Measurements from ENCODE around the gene TGFBR3.

Gene TGFBR3

DNA sequence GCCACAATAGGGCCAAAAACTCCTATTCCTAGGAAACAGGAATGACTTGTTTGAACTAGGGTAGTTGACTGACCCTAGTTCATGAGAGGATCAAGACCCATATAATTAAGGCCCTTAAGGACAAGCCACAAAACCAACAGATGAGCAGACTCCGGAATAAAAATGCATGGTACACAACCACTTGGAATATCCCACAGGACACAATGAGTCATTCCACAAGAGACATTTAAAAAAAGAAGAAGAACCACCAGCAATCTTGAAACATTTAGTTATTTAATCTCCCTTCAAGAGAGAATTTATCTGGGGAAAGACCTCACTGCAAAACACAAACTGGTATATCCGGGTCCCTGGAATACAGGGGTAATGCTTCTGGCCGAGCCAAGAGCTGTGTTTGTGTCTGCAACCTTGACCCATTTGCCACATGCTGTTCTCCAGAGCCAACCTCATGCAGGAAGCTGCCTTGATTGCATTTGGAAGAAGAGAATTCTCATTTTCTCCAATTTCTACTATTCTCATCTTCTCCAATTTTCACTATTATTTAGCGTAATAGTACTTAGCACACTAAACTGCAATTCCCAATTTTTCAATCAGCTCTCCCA, 135.5 kb downstream of the TGFBR3 start:
- no peak for DNase-seq

DNA sequence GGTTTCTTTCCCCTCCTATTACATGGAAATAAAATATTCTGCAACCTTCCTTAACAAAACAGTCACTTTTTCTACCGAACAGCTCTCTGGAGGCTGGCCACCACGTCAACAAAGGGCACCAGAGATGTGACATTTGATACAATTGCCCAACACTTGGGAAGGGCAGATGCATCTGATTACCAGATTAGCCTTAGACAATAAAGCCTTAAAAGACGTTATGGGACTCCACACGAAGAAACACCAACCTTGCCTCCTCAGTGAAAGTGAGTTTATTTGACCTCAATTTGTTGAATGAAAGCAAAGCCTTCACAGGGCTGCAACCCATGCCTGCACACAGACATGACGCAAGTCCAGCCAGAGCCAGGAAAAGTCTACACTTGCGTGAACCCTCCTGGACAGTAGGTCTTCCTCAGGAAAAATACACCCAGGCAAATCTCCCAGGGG, 136.1 kb downstream of the TGFBR3 start:
- DNase-seq: no peak

DNA sequence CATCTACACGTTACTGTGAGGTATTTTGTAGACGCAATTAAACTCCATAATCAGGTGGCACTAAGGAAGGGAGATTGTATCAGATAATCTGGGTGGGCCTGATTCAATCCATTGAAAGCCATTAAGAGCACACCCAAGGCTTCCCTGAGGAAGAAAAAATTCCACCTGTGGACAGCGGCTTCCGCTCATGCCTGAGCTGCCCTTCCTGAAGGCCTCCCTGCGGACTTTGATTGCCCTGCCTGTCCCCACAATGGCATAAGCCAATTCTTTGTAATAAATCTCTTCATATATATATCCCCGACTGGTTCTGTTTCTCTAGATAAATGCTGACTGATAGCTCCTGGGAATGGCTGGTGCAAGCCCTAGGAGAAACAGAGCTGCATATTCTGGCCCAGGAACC, 138.3 kb downstream of the TGFBR3 start:
- no peak for DNase-seq

DNA sequence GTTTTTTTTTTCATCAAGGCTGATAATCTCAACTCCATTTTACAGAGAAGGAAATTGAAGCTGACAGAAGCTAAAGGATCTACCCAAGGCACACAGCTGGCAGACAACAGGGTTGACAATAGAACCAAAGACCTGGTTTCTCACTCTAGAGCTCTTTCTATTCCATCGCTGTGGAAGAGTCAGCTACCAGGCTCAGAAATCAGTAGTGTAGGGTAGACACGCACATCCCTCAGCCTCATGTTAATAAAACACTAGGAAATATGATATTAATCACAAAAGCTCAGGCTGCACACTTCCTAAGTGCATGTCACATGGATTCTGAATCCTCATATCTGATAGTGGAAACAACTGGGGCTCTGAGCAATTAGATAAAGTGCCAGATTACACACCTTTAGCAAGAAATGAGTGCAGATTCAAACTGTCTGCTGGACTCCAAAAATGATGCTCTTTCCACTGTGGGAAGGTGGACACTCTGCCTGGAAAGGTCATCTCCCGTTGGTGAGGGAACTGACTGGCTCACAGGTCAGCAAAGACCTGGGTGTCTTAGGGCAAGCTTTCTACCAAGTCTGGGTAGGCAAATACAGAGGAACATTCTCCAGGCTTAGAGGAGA, 139.1 kb downstream of the TGFBR3 start:
- no peak for DNase-seq

DNA sequence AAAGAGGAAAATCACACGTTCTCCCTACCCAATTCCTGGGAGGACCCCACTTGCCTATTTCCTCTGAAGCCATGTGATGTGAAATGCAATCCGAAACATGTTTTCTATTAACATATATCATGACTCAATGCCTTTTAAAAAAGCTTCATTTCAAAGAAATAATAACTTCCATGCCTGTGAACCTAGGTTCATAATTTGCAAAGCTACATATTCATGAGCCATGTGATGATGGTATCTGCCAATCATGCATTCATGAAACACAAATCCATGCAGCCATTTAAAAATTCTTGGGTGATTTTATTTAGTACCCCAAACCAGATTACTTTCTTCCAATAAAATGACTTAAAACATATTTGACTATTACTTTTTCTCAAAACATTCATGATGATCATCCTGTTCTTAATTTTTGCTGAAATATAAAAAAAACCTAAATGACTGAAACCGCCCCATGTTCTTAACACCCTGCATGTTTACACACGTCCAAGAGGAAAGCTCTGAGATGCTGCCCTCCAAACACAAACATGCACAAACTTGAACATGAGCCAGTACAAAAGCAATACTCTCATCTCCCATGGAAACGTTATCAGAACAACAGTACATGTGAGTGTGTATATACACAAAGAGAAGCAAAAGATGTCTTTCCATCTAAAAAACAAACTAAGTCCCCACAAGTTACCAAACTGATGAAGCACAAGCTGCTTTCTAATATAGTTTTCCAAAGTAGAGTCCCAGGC, 140.1 kb downstream of the TGFBR3 start:
- no peak for DNase-seq

DNA sequence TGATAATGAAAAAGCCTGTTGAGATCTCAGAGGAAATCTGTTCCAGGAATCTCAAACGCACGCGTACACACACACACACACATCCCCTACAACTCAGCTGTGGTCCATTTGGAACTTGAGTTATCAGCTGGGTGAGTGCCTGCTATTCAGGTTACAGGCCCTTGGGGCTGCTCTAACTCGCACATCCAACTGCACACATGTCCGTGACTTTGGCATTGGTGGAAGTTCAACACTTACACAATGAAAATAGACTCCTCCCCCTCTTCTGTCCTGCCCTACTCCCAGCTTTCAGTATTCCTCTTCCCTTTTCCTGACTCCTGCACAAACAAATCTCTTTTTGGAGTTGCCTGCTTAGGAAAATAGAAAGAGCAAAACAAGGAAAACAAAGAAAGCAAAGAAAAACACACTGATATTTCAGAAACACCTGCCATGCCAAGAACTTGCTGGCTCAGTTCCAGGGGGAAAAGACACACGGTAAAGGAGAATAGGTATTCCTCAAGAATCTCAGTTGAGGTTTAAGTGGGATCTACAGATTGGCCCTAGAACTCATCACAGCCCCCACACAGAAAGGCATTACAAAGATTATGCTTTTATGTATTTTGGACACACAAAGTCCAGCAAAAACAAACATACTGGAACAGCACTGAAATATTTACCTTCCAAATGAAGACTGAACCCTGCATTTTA, 140.9 kb downstream of the TGFBR3 start:
- DNase-seq: no peak

DNA sequence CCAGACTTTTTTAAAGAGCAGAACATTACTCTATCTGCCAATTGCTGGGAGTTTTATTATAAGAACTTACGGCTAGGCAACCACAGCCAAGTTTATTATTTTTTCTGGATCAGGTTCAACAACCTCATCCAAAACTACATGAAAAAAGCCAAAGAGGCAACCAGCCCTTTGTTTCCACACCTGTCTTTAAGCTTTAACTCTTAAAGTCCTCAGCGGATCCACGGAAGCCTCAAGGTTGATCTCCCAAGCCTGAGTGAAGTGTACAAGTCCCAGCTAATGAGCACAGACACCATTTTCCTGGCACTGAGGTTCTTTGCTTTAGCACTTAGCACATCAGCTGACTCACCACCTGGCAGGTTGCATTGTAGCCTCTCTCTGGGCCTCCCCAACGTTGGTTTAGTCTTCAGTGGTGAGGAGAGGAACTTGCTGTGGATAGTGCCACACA, 143.1 kb downstream of the TGFBR3 start:
- no peak for DNase-seq

DNA sequence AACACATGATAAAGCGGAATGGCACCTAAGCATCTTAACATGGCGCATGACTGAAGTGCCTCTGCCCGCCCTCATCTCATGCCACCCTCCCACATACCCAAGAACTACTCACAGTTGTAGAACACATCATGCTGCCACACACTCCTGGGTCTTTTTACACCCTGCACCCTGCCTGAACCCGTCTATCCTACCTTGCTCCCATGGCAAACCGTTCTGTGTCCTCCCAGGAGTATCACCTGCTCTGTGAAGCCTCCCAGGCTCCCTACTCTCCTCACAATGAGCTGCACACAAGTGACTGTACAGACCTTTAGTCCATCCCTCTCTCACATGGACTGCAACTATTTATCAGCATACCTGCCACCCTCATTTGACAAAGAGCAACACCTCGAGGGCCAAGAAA, 144.0 kb downstream of the TGFBR3 start:
- no peak for DNase-seq

DNA sequence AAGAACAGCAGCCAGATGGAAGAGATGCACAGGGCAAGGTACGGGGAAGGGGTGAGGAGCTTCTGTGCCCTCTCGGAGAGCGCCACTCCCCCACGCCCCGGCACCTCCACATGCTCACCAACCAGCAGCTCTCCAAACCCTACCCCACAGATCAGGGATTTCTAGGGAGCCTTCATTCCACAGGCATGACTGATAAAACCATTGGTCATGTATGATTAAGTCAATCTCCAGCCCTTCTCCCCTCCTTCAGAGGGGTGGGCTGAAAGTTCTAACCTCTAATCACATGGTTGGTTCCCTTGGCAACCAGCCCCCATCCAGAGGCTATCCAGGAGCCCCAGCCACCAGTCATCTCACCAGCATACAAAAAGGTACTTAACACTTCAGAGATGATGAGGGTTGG, 144.7 kb downstream of the TGFBR3 start:
- no peak for DNase-seq

DNA sequence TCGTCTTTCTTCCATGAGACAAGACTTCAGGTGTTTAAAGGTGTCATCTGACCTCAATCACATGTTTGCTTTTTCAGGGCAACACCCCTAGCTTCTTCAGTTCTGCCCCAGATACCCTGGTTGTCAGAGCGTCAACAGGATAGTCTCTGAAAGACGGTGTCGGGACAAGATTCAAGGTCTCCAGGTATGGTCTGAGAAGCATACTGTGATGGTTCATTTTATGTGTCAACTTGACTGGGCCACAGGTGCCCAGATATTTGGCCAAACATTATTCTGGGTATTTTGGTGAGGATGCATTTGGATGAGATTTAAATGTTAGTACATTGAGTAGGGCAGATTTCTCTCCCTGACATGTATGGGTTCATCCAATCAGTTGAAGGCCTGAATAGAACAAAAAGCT, 148.3 kb downstream of the TGFBR3 start:
- no peak for DNase-seq

DNA sequence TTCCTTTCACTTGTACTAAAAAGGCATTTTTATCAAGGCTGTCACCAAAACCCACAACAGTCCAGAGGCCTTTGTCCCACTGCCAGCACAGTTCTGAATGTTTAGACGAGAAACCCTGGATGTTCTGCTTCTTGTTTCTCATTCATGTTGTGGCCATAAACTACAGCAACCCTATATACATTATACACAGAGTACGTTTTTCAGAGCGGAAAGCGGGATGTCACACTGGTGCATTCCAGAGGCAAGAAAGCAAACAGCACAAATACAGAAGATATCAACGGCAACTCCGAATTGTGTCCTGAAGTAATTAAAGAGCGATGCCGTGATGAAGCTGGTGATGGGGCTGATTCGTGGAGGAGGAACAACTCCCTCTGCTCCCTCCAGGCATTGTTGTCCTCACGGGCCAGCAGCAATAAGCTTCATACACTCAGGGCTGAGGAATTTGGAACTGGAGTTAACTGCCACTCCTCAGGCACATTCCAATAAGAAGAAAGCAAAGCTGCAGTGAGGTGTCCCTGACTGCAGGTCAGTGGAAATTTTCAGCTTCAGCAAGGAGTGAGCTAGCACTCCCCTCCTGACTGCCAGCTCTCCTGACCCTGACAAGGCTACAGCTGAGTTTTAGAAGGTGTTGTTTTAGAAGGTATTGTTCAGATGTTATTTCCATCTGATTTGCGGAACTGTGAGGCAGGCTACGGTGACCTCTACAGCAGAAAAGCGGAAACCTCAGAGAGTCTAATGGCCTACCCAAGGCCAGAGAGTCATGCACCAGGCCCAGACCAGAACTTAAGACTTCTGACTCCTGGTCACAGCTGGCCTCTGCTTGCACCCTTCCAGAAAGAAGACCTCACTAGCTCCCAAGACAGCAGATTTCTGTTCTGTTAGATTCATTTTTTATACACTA, 149.0 kb downstream of the TGFBR3 start:
- no peak for DNase-seq

DNA sequence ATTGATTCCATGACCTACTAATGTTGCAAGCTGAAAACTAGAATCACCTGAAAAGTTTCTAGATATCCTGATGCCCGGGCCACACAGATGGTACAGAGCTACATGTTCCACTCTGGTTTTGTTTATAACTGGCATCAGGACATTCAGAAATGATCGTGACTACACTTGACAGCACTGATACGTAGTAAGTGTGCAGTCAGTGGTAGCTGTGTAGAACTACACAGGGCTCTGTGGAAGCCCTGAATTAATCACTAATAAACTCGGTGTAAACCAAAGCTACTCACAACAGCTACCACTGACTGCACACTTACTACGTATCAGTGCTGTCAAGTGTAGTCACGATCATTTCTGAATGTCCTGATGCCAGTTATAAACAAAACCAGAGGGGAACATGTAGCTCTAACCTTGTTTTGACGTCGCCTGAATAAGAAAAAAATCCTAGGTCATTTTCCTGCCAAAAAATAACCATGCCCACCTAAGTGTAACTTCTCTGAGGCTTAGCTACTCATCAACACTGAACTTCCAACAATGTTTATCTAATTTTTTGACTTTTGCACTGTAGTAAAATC, 149.7 kb downstream of the TGFBR3 start:
- no peak for DNase-seq

DNA sequence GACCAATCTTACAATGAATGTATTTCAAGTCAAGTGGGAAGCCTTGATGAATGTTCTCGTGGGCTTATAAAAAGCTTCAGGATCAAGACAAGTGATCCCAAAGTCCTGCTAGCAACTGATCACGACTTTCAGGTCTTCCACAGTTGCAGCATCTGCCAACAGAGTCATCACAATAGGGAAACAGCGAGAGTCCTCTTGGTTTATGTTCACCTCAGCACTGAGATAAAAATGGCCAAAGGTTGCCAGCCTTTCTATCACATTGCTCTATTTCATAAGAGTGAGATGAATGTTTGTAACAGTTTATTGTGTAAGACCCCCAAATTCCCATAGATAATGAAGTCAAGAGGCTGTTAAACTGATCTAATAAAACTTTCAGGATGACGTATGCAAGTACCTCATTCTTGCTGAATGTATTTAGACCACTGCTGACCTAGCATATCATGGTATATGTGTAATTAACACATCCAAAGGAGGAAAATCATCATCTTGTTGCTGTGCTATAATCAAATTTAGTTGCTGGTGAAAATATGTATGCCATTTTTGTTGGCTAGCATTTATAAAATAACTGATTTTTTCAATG, 150.6 kb downstream of the TGFBR3 start:
- no peak for DNase-seq

DNA sequence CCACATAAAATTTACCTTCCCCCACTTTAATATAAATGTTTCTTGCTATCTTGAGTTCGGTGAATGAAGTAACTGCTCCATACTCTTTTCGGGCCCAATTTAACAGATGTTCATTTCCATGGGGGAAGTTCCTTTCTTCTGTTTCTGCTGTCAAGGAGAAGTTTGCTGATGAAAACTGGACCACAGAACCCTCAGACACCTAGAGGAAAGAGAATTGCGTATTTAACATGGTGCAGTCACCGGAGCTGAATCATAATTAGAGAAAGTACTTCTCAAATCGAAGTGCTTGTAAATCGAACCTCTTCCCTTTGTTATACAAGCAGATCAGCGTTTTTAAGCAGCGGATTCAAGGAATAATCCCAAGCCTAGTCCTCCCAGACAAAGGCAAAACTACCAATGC, 151.2 kb downstream of the TGFBR3 start:
- no peak for DNase-seq

DNA sequence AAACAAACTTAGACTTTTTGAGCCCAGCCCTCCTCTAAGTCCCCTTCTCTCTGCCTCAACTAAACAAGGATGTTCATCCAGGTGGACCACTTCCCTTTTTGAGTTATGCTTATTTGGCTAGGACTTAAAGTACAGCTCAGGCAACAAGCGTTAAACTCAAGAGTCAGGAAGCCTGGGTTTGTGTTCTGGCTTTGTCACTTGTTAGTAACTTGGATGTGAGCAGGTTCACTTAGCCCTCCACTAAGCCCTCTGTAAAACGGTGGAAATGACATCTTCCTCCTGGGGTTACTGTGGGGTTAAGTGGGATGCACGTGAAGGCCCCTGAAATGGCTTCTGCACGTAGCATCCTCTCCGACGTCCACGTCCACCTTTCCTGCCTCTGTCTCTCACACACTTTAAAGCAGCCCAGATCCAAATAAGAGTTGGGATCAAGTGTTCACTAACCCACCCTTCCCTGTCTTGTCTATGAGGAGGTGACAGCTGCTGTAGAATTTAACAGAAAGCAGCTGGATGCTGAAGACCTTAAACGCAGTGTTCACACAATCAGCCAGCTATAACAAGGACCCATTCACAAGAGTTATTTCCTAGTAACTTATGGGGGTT, 152.7 kb downstream of the TGFBR3 start:
- no peak for DNase-seq

DNA sequence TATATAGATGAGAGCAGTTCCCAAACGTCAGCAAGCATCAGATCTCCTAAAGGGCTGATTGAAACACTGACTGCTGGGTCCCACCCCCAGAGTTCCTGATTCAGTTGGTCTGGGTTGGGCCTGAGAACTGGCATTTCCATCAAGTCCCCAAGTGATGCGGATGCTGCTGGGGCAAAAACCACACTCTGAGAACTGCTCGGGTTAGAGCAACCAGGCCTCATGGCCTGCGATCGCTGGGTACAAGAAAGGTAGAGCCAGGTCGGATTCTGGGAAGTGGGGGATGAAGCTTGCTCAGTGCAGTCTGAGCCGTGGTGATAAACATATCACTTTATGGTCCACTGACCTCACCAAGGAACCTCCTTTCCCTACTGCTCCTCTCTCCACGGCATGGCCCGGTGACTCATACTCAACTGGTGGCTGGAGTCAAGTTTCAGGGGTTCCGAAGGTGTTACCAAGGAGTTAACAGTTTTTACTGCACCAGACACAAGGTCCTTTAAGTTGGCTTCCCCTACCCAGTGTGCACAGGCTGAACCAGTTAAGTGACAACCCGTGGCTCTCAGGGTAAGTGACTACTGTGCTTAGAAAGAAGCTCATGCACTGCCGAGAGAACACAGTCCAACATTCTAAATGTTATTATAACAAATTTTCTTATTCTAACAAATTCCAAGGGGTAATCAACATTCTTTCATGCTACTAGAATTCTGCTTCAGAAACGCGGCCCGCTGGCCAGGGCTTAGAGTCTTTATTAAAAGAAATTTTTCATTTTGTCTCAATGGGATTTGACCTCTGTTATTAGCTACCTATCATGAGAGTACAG, 153.5 kb downstream of the TGFBR3 start:
- no peak for DNase-seq

DNA sequence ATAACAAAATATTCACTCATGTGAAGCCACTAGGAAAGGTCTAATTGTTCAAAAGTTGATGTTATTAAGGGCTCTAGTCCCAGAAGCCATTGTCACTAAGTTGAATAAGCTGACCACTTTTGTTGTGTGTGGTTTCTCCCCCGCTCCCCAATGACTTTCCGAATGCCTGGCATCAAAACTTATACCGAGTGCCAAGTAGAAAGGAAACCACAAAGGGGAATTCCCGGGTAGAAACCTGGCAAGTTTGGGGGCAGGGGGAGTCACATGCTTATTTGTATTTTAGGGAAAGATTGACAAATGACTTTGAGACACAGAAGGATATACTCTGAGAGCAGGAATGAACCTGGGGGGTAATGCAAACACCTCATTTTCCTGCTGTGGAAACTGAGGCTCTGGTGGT, 154.1 kb downstream of the TGFBR3 start:
- no peak for DNase-seq

DNA sequence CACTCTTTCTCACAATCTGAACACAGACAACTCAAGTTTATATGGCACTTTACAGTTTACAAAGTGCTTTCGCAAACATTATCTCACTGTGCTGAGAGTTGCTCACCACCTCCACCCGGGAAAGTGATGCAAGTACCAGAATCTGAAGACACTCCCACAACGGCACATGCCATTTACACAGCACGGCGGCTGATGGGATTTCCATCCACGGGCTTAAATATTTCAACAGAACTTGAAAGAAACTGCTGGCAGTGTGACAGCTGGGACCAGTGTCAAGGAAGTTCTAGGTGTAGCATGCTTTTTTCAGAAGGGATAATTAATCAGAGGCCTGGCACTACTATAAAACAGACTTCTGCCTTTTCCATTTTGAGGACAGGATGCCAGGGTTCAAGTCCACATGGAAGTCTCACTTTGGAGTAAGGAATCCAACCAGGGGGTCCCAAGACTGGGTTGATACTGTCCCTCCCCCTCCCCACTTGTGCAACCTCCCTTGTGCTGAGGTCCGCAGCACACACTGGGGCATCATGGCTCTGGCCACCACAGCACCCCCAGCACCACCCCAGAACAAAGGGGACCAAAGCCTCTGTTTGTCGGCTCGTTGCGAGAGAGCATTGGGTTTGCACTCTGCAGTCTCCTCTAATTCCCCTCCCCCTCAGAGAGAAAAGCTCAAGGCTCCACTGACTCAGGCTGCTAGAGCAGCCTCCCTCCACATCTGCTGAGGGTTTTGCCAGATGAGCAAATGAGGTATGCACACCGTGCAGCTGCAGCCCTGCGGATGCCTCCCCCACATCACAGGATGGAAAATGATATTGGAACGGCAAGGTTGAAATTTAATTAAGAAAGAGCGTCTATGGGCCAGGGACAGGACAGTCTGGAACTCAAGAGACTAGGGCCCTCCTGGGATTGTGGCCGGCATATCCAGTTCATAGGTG, 154.9 kb downstream of the TGFBR3 start:
- no peak for DNase-seq

DNA sequence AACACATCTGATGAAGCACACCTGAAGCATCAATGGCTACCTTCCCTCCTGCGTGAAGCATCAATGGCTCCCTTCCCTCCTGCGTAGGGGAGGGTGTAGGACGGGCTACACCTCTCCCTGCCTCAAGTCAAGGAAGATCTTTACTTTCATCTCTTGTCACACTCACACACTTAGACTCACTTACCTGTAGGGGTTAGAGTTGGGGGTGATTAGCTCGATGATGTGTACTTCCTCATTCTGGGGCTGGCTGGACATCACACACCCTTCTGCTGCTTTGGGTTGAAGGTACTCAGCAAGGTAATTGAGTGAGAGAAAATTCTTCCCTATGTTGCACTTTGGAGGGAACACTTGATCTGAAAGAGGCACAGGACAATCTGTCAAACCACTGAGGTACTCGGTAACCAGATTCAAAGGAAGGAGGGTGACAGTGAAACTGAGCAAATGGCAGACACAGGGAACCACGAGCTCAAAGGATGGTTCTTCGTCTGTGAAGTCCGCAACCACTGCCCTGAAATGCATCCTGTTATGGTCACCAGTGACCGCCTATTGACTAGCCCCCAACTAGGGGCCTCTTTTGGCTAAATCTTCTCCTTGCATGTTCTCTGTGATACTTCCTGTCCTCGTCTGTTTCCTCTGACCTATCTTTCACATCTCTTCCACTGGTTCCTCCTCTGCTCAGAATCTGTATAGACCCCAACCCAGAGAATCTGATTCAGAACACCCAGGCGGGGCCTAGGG, 156.2 kb downstream of the TGFBR3 start:
- DNase-seq: no peak

All from activated CD4-positive, alpha-beta T cell treated with anti-CD3 and anti-CD28 coated beads, Interleukin-2, amount 50 U/mL, for 1 hour (primary cell).